ENCODE measurements around the gene SENP3. TPM values are rescaled to one million over a fixed set of nuclear protein-coding genes. Genes with fewer than 3 reads are reported as not detected.

The SENP3 gene
- total and polyA plus RNA-seq, 2 of the 4 experiments (the other 2 are of a cell fraction) = 82.4 to 120 TPM

DNA sequence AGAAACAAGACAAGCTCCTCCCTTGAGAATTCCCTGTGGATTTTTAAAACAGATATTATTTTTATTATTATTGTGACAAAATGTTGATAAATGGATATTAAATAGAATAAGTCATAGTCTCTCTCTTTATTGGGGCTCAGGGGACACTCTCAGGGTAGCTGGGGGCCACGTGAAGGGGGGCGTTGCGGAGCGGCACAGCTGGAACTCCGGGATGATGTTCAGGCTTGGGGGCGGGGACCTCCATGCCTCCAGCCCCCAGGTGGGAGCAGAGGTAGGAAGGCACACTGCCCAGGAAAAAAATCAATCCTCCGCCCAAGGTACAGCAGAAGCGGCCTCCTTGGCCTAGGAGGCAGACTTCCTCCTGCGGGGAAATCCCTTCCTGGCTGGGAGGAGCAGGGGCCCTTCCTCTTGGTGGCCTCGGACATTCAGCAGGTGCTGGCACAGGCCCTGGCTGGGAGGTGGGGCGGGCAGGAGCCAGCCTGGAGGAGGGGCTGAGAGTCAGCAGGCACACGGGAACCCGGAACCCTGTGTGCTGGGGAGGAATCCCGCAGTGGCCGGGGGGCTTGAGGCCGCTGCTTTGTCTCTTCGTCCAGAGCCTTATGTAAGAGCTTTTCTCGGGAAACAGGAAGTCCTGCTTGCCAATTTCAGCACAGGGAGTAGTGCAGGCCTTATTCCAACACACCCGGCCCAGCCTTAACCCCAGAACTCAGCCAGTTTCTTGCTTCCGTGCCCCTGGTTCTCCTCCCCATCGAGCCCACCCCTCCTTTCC, 3.8 kb upstream of the SENP3 start:
- Histone ChIP-seq H2AK5ac (ENCODE audit: low read depth, low read length) (peak overlapping the region; percentile 58), H2BK120ac (ENCODE audit: low read depth, low read length) (no peak overlapping the region; the same call in 1 of the 2 replicates), H2AK9ac (replicated peaks; ENCODE audit: low read depth, low read length, poor library complexity) (peak overlapping the region; percentile 75), H3K9me3 (ENCODE audit: control insufficient read depth, insufficient read depth, low read length) (no peaks in the 10 kb centered on the region), H3K9ac (ENCODE audit: low read depth, low read length) (peak overlapping the region; percentile 24; the same call in 1 of the 2 replicates), H3K36me3 (ENCODE audit: control insufficient read depth, insufficient read depth, low read length) (no peaks in the 10 kb centered on the region), H3K79me1 (ENCODE audit: low read depth in 1 of 2, low read length in 2 of 2) (peaks cover 5 to 11% of the 10 kb centered on the region in 2 experiments; a peak in 3 of 4 replicates), H2BK5ac (ENCODE audit: low read depth, low read length, poor library complexity, severe bottlenecking) (no peak overlapping the region), H4K8ac (ENCODE audit: low read depth in 2 of 2, low read length in 2 of 2) (peak overlapping the region; percentile 52 to 88; a peak in 3 of 4 replicates), H4K20me1 (ENCODE audit: insufficient read depth, low read length) (no peaks in the 10 kb centered on the region), H3K14ac (replicated peaks; ENCODE audit: low read depth, low read length) (no peak overlapping the region; the same call in 1 of the 2 replicates), H3K4me2 (ENCODE audit: low read depth, low read length) (no peak overlapping the region), H3K18ac (ENCODE audit: low read depth, low read length) (no peak overlapping the region), H2AFZ (replicated peaks; ENCODE audit: low read length, poor library complexity) (peak overlapping the region; percentile 92), H3K27ac (ENCODE audit: insufficient read depth, low read length) (peak overlapping the region; percentile 3; the same call in 1 of the 2 replicates), H3K56ac (ENCODE audit: extremely low read depth, insufficient read depth, low read length) (no peak overlapping the region), H3K9me1 (ENCODE audit: insufficient read depth, low read length) (no peaks in the 10 kb centered on the region), H3K4ac (ENCODE audit: low read depth, low read length) (peak overlapping the region; percentile 56), H3K27me3 (ENCODE audit: control insufficient read depth, insufficient read depth, low read length) (no peaks in the 10 kb centered on the region), H3K23ac (ENCODE audit: low read depth, low read length) (no peak overlapping the region), H3K4me1 (ENCODE audit: control insufficient read depth, insufficient read depth, low read length) (peaks cover 9% of the 10 kb centered on the region), H4K5ac (ENCODE audit: low read depth, low read length) (peak overlapping the region; percentile 72), H3K4me3 (ENCODE audit: insufficient read depth, low read depth, low read length) (no peak overlapping the region), H2BK20ac (ENCODE audit: low read depth, low read length) (no peak overlapping the region), H4K91ac (ENCODE audit: insufficient read depth, low read depth, low read length) (no peak overlapping the region), H2BK15ac (ENCODE audit: low read depth, low read length) (no peak overlapping the region)
- ChIA-PET POLR2A (ENCODE audit: unreplicated experiment) (interaction anchor here (0.6 kb wide), 2 partner anchors 8 to 340 kb away, joined by 5 to 10 read pairs; no protein-coding TSS in a partner anchor), CTCF (no interaction called here)
- 28% methylated on average over 3 of the region's 21 CpGs; no CpG with 5 or more reads in 1 of the 2 experiments for WGBS, 2 experiments (ENCODE audit: extremely low coverage in 2 of 2, insufficient read length in 1 of 2)
- in situ Hi-C loops (cut with MboI; ENCODE audit: low sequenced_read_pairs) = loop anchor here (10.0 kb wide), 1 partner anchor 203 kb away; the partner anchor contains the start of genes KCTD11 and TMEM95
- intact Hi-C loops (cut with micrococcal nuclease) = no loop called here
- no TSS peak for BruUV-seq (replicated peaks)
- DNase-seq (peak; percentile 49), ATAC-seq (ENCODE audit: low read depth) (no peak)
- dilution Hi-C loops (cut with HindIII; ENCODE audit: low sequenced_read_pairs, unreplicated experiment) = no loop called here
- TF ChIP-seq POLR2A (IDR thresholded peaks at IDR 0.05; ENCODE audit: low read depth, low read length) (no peak), SMC3 (IDR thresholded peaks at IDR 0.05; ENCODE audit: low read depth, low read length) (no peak)

All from IMR-90 (cell line).